Urothelium cell line (cell line): ENCODE measurements around the gene ISLR2.

Source experiments
- DNase-seq: peaks from one replicate; pipeline ENCODE4 v3.0.0; 2011; ENCODE audit warnings: low spot score, mixed read lengths
- FAIRE-seq: peaks from 2 replicates; lab custom pipeline; 2011; peaks lifted over from hg19 to GRCh38; lab: Jason Lieb, UNC

ISLR2 gene

DNA sequence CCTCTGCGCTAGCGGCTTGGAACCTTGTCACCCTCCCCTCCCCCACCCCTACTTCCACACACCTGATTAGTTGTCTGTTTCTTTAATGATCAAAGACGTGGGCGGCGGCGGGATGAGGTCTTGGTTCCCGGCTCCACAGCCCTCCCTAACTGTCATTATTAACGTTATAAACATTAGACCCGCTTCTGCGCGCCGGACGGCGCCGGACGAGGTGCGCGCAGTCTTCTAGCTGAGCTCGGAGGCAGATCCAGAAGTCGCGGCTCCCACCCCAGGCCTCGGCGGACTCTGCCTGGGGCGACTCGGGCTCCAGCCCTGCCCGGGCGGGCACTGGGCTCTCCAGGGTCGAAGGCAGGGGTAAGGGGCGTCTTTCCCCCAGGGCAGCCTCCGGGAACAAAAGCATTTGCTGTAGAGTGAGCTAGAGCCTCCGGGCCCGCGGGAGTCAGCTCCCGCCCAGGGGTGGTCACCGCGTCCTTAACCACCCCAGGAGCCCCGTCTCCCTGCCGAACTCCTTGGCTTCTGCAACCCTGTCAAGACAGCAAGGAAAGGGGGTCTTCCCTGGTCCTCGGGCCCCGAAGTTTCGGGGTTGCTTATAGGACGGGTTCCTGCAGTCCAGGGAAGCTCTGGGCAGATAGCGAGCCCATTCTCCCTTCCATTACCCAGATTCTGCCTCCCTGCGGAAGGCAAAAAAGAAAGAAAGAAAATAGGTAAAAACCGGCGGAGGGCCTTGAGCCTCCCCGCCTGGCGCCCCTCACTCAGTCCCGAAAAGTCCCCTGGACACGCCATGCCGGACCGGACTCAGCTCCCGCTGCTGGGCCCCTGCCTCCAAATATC lies 2.2 kb upstream of the ISLR2 start:
- DNase-seq (no peak), FAIRE-seq (no peak)

DNA sequence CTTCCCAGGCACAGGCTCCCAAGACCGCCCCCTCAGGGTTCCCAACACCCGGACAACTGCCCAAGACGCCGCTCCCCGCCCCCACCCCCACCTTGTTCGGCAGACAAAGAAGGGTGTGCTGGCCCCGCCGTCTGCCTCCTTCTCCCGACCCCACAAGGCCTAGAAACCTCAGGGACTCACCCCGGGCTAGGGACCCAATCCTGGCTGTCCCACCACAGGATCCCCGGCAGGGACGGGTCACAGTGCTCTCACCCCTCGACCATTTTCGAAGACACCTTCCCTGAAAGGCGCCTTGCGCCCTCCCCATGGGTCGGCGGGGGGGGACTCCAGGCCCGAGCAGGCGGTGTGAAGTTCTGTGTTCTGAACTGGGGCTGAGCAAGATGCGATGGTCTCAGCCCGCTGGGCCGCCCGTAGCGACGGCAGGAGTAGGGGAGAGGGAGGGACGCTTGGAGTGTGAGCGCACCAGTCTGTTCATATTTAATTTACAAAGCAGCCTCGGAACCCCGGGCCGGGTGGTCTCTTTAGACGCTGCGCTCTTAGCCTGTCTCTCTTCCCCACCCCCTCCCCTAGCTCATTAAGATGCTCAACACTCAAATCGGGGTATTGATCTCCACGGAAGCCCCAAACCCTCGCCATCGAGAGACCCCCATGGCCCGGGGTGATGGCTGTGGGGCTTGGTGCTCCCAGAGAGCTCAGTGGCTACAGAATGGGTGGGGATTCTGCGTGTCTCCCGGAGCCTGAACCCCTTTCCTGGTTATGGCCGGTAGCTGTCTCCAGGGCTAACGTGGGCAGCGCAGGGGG lies 1.4 kb upstream of the ISLR2 start:
- DNase-seq (no peak), FAIRE-seq (no peak)

DNA sequence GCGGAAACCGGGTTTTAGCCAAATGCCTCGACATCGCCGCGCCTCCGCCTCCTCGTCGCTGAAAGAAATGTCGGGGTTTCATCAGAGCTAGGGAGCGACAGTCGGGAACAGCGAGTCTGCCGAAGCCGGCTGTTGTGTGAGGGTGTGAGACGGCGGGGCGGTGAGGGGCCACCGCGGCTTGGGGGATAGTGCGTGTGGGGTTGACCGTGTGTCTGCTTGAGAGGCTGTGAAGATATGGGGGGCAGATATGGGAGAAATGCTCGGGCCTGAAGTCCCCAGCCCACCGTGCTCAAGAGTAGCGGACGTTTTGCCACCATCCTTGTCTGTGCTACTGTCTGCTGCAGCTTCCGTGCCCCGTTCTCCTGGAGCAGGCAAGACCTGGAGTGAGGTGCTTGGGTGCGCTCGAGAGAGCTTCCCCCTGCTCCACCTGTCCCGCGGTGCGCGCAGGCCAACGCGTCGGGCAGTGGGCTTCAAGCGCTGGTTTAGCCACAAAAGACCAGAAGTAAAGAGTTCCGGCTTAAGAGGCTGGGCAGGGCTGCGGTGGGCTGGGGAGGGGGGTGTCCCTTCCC lies 716 bp upstream of the ISLR2 start:
- no peak for FAIRE-seq
- no peak for DNase-seq

DNA sequence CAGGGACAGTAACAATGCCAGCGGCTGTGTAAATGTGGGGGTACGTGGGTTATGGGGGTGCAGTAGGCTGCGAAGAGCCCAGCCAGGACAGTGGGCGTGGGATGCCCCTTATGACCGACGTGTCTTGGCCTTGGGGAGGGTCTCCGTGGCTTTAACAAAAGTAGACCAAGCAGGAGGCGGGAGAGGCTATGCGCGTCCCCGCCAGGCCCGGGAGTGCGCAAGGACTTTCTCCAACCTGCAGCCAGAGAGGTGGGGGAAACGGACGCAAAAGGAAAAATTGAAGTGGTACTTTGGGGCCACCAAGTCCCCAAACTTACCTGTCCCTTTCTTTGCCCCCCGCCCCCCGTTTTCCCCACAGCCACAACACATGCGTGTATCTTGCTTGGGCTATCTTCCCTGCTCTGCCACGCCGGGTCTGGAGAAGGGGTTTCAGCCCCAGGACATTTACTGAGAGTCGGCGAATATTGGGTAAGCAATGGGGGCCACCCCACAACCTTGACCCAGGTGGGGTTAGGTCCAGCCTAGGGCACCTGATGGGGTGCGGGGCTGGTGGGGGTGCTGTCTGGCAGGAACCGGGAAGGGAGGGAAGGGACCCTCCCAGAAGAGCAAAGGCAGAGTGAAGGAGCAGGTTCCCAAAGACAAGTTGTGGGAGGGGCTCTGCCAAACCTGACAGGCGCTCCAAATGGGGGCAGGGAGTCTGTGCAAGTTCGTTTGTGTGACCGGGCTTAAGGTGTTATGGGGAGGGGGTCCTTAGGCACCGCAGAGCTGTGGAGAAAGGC lies 652 bp downstream of the ISLR2 start:
- no peak for FAIRE-seq
- no peak for DNase-seq

DNA sequence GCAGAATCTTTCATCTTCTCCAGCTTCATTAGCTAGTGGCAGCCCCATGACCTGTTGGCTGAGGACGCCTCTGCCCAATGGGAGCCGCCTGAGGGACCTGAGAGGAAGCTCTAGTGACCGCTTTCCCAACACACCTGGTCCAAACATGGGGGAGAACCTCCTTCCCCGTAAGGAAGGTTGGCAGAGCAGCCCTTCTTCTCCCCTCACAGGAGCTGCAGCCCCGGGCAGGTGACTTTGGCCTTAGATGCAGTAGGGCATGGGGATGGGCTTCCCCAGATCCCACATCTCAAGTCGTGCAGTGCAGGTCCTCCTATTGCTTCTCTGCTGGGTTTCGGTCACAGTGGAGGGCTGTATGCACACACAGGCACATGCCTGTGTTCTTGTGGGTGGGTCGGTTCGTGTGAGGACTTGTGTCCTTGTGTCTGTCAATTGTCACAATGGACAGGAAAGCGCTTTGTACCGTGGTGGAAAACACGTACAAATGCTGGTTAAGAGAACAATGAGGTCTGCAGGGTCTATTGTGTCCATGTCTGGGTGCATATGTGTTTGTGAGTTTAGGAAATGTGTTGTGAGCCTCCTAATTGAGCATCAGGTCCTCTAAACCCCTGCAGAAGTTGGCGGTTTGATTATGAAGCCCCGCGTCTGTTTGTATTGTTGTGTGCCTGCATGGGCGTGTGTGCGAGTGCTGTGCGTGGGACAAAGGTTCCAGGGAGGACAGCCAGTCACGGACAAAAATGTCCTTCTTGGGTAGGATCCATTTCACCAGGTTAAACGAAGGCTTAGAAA lies 1.4 kb downstream of the ISLR2 start:
- FAIRE-seq (no peak), DNase-seq (no peak)

DNA sequence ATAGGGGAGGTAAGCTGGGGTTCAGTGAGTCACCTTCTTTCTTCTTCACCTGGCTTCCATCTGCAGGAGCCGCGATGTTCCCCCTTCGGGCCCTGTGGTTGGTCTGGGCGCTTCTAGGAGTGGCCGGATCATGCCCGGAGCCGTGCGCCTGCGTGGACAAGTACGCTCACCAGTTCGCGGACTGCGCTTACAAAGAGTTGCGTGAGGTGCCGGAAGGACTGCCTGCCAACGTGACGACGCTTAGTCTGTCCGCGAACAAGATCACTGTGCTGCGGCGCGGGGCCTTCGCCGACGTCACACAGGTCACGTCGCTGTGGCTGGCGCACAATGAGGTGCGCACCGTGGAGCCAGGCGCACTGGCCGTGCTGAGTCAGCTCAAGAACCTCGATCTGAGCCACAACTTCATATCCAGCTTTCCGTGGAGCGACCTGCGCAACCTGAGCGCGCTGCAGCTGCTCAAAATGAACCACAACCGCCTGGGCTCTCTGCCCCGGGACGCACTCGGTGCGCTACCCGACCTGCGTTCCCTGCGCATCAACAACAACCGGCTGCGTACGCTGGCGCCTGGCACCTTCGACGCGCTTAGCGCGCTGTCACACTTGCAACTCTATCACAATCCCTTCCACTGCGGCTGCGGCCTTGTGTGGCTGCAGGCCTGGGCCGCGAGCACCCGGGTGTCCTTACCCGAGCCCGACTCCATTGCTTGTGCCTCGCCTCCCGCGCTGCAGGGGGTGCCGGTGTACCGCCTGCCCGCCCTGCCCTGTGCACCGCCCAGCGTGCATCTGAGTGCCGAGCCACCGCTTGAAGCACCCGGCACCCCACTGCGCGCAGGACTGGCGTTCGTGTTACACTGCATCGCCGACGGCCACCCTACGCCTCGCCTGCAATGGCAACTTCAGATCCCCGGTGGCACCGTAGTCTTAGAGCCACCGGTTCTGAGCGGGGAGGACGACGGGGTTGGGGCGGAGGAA lies 2.6 kb downstream of the ISLR2 start:
- FAIRE-seq: no peak
- no peak for DNase-seq

DNA sequence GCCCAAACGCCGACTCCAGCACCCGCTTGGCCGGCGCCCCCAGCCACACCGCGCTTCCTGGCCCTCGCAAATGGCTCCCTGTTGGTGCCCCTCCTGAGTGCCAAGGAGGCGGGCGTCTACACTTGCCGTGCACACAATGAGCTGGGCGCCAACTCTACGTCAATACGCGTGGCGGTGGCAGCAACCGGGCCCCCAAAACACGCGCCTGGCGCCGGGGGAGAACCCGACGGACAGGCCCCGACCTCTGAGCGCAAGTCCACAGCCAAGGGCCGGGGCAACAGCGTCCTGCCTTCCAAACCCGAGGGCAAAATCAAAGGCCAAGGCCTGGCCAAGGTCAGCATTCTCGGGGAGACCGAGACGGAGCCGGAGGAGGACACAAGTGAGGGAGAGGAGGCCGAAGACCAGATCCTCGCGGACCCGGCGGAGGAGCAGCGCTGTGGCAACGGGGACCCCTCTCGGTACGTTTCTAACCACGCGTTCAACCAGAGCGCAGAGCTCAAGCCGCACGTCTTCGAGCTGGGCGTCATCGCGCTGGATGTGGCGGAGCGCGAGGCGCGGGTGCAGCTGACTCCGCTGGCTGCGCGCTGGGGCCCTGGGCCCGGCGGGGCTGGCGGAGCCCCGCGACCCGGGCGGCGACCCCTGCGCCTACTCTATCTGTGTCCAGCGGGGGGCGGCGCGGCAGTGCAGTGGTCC lies 3.5 kb downstream of the ISLR2 start:
- DNase-seq: no peak
- FAIRE-seq: no peak

DNA sequence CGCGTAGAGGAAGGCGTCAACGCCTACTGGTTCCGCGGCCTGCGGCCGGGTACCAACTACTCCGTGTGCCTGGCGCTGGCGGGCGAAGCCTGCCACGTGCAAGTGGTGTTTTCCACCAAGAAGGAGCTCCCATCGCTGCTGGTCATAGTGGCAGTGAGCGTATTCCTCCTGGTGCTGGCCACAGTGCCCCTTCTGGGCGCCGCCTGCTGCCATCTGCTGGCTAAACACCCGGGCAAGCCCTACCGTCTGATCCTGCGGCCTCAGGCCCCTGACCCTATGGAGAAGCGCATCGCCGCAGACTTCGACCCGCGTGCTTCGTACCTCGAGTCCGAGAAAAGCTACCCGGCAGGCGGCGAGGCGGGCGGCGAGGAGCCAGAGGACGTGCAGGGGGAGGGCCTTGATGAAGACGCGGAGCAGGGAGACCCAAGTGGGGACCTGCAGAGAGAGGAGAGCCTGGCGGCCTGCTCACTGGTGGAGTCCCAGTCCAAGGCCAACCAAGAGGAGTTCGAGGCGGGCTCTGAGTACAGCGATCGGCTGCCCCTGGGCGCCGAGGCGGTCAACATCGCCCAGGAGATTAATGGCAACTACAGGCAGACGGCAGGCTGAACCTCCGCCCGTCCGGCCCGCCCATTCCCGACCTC lies 4.1 kb downstream of the ISLR2 start:
- DNase-seq: no peak
- FAIRE-seq: no peak

DNA sequence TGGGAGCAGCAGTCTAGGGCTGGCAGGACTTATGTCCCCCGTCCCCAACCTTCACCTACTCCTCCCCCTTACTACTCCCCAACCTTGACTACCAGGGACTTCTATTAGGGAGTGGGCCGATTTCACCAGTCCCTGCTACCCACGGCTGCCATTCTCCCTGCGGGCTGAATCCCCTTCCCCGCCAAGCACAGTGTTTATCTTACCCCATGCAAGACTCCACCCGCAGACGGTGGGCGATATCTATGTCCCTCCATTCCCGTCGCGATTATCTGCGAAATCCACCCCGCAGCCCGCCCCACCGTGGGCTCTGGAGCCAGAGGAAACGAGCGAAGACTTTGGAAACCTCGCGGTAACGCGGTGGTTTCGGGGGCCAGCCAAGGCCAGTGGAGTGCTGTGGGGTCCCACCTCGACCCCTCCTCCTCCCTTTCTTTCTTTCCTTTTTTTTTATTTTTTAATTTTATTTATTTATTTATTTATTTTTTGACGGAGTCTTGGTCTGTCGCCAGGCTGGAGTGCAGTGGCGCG lies 4.7 kb downstream of the ISLR2 start:
- FAIRE-seq (no peak), DNase-seq (no peak)

DNA sequence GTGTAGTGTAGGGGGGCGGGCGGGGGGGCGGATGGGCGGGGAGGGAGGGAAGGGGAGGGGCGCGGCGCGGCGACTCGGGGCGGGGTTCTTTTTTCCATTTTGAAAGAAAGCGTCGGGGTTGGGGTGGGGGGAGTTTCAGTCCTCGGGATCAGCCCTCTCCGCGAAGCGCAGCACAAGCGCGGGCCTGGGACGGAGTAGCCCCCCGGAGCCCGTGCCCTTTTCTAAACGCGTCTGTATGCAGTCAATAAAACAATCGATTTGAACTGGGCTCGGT lies 6.1 kb downstream of the ISLR2 start:
- FAIRE-seq: no peak
- DNase-seq: no peak

DNA sequence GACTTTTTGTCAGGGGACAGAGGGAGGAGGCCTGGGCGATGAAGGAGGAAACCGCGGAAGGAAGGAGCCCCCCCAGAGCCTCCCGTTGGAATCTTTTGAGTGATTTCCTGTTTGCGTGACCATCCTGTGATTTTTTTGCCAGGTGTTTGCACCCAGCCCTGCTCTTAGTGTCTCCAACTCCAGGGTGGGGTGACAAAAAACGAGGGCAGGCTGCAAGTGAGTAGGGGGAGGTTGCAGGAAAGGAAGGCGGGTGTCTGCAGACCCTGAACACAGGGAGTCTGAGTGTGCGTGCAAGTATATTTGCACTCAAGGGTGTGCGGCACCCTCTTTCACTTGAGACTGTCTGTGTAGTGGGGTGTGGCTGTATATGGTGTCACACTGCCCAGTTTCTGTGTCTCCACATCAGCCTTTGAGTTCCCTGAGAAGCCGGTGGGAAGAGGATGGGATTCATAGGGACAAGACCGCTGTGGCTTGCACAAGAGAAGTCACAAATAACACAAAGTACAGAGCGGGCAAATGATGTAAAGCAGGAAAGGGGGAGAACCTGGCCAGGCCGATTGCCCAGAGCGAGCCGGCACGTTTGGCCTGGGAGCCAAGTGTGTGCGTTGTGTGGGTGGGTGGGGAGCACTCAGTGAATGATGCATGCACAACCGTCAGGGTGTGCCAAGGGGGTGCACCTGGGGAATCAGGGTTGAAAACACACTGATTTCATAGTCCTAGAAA lies 6.6 kb downstream of the ISLR2 start:
- FAIRE-seq: peak; percentile 40
- DNase-seq: no peak

DNA sequence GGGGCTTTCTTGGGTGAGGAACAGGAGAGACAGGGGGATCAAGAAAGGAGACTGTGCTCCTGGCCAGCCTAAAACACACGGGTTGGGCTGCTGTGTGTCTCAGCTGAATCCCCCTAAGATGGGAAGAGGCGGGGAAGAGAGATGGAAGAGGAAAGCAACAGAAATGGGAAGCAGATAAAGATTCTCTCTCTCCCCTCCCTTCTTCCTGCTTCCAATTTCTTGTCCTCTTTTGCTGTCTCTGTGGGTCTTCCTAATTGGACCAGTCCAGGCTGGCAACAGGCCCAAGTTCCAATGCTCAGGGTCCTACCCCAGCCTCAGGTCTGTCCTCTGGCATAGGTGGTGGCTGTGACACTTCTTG lies 7.1 kb downstream of the ISLR2 start:
- FAIRE-seq: no peak
- no peak for DNase-seq

DNA sequence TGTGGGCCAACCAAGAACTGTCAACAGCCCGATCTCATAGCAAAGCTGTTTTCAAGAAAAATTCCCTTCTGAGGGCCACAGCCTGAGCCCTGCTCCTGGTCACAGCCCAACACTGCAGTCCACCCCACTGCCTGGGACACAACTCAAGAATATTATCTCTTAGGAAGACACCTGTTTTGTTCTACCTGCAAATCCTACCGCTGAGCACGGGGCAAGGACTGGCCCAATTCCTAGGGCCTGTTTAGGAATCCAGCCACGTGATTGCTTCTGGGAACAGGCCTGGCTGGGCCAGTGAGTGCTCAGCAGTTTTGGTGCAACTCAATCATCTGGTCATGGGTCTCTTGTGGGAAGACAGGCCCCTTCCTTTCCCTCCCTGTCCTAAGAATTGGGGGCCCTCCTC lies 8.3 kb downstream of the ISLR2 start:
- no peak for FAIRE-seq
- DNase-seq: no peak

DNA sequence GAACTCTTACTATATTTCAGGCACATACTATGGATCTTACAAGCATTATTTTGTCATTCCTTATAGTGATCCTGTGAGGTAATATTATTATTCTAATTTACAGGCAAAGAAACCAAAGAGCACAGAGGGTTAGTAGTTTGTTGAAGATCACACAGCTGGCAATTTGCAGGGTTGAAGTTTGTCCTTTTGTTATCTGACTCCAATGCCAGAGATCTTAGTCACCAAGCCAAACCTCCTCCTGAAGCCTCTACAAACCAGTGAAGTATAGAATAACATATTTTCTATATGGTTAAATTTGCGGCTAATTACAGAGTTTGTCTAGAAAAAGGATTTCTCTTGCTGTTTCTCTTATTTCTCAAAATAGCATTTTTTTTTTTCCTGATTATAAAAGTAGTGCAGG lies 11.2 kb downstream of the ISLR2 start:
- FAIRE-seq (no peak), DNase-seq (no peak)

DNA sequence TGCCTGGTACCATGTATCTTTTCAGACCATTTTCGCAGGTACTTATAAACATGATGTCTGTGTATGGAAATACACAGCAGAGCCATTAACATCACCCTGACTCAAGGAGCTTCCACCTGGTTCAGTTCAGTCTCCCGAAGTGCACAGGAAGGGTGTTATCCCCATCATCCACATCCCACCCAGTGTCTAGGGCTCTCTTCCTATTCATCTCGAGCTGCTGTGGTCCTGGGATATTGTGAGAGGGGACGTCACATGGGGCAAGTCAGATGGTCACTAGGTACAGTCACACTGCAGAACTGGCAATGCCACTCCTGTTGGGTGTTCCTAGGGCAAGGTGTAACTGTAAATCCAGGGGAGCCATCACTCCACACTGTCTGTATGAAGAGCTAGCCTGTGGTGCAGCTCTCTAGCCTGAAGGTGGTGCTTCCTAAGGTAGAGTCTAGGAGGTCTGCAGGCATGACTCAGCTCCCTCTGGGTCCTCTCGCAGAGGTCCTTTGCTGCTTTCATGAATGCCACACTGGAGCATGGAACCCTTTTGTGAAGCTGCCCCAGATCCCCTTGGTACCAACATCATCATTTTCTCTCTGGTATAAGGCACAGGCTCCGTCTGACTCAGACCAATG lies 13.9 kb downstream of the ISLR2 start:
- FAIRE-seq (peak; percentile 27), DNase-seq (peak; percentile 32)

DNA sequence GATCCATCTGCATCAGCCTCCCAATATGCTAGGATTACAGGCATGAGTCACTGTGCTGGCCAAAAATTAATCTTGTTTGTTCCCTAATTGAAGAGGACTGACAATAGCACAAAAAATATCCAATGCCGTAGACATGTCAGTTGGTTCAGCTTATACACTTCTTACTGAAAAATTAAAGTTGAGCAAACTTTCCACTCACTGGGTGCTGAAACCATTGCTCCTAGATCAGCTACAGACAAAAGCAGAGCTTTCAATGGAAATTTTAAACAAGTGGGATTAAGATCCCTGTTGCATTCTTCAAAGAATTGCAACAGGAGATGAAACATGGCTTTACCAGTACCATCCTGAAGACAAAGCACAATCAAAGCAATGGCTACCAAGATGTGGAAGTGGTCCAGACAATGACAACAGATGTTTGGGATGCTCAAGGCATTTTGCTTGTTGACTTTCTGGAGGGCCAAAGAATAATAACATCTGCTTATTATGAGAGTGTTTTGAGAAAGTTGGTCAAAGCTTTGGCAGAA lies 16.0 kb downstream of the ISLR2 start:
- FAIRE-seq (no peak), DNase-seq (no peak)

DNA sequence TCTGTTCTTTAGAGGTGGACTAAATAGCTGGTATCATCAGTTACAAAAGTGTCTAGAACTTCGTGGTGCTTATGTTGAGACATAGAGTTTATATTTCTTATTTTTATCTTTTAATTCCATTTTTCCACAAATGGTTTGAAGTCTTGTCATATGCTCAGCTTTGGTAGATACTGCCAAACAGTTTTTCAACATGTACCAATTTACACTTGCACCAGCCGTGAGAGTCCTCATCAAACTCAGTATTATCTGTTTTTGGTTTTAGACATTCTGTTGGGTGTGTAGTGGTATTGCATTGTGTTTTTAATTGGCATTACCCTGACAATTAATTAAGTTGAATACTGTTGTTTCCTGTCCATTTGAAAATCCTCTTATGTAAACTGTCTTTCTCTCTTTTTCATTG lies 16.7 kb downstream of the ISLR2 start:
- DNase-seq: no peak
- no peak for FAIRE-seq
